ENCODE results near the gene MAD2L1BP. TPM values are rescaled to one million over a fixed set of nuclear protein-coding genes. Genes with fewer than 3 reads are reported as not detected.

Gene MAD2L1BP
- total RNA-seq, 6 experiments from 2014 or later, result 23.6 to 26.7 (median 26.4) TPM

DNA sequence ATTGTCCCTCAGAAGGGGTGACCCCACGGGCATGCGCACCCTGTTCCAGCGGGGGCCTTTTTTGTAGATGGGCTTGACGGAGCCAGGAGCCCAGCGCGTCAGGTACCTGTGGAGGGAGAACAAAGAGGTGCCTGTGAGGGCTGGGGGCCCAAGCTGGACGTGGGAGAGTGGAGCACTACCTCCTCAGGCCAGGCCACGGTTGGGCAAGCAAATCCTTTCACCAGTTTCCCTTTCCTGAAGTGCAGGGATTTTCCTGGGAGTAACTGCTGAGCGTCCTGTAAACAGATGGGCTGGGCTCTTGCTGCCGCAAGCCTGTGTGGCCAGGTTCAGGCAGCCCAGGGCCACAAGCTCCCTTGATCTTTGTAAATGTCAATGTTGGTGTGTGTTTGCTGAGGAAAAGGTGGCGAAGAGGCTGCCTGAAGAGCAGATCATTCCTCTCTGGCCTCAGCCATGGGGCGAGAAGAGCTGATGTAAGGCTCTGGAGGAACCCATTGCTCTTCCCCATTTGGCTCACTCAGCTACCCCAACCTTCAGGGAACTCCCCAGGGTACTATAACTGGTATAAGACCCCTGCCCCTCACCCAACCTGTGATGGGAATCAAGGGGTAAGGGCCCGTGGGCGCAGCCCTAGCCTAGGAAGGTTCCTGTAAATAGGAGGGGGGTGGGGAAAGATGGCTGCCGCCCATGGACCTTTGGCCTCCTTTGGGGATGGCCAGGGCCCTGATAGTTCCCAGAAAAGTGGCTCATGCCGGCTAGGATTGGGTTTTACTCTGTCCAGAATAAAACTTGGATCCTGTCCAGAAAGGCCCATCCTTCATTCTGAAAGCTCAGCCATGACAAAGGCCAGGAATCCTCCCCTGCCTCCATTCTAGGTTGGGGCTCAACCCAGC is 36.4 kb downstream of the MAD2L1BP start:
- peaks cover 21% of the 10 kb centered on the region for H3K4me1 Mint-ChIP-seq (ENCODE audit: low read depth)
- H3K36me3 Mint-ChIP-seq (ENCODE audit: low read depth), result peaks cover 6% of the 10 kb centered on the region; the same call in 1 of the 2 replicates

DNA sequence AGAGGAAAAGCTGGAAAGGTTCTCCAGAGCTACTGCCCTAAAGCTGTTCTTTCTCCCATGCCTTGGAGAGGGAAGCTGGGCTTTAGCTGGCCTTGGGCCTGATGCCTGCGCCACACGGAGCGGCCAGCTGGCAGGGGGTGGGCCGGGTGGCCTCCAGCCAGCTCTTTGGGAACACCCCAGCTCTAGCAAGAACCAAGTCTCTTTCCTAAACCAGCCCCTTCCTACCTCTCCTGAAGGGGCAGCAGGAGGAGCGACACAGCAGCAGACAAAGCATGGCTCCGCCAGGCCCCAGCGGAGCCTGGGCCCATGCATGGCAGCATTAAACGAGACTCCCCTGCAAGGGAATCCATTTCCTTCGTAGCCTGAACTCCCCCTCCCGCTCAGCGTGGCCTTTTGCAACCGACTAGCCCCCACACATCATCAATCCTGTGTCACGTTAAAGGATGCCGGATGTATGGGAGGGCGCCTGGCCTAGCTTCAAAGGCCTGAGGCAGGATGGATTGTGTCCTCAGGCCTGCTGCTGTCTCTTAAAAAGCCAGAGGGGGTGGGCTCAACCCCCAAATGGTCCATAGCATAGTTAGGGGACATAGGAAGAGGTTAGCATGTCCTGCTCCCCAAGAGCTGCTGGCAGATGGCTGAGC is 37.9 kb downstream of the MAD2L1BP start:
- H3K9me3 Mint-ChIP-seq, result no peaks in the 10 kb centered on the region
- H3K27ac Mint-ChIP-seq, result no peak overlapping the region
- no peak overlapping the region for H3K4me3 Mint-ChIP-seq
- no peaks in the 10 kb centered on the region; the same call in 1 of the 2 replicates for H3K27me3 Mint-ChIP-seq (ENCODE audit: insufficient read depth)
- DNase-seq, result no peak
- peaks cover 9% of the 10 kb centered on the region for H3K4me1 Mint-ChIP-seq (ENCODE audit: low read depth)
- peaks cover 10% of the 10 kb centered on the region for H3K36me3 Mint-ChIP-seq (ENCODE audit: low read depth)
- TF ChIP-seq, protein P1, sequence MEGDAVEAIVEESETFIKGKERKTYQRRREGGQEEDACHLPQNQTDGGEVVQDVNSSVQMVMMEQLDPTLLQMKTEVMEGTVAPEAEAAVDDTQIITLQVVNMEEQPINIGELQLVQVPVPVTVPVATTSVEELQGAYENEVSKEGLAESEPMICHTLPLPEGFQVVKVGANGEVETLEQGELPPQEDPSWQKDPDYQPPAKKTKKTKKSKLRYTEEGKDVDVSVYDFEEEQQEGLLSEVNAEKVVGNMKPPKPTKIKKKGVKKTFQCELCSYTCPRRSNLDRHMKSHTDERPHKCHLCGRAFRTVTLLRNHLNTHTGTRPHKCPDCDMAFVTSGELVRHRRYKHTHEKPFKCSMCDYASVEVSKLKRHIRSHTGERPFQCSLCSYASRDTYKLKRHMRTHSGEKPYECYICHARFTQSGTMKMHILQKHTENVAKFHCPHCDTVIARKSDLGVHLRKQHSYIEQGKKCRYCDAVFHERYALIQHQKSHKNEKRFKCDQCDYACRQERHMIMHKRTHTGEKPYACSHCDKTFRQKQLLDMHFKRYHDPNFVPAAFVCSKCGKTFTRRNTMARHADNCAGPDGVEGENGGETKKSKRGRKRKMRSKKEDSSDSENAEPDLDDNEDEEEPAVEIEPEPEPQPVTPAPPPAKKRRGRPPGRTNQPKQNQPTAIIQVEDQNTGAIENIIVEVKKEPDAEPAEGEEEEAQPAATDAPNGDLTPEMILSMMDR (IDR thresholded peaks at IDR 0.05), result no peak

More for the DNA sequence above, 36.4 kb downstream of the MAD2L1BP start:
- no peaks in the 10 kb centered on the region; the same call in 1 of the 2 replicates for H3K27me3 Mint-ChIP-seq (ENCODE audit: insufficient read depth)
- TF ChIP-seq, protein P1 (IDR thresholded peaks at IDR 0.05), result no peak
- H3K9me3 Mint-ChIP-seq, result no peaks in the 10 kb centered on the region
- H3K4me3 Mint-ChIP-seq, result no peak overlapping the region
- no peak for DNase-seq
- H3K27ac Mint-ChIP-seq, result no peak overlapping the region

DNA sequence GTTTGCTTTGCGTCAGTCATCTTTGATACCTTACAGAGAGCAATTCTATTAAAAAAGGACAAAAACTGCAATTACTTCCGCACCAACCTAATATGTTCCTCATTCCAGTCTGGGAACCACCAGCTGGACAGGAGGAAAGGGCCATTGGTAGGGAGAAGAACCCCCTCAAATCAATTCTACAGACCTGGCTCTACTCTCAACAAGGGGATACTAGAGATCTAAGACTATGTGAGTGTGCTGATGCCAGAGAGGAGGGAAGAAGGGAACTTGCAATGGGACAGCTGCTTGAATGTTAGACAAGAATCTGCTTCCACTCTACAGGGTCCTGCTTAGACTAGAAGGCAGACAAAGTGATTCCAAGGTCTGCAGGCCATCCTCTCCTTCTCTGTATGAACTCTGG is 38.7 kb downstream of the MAD2L1BP start:
- Mint-ChIP-seq H3K4me1 (ENCODE audit: low read depth) (peaks cover 2% of the 10 kb centered on the region), H3K36me3 (ENCODE audit: low read depth) (peaks cover 11% of the 10 kb centered on the region), H3K9me3 (no peaks in the 10 kb centered on the region), H3K4me3 (no peak overlapping the region), H3K27ac (no peak overlapping the region), H3K27me3 (ENCODE audit: insufficient read depth) (no peaks in the 10 kb centered on the region; the same call in 1 of the 2 replicates)
- no peak for DNase-seq
- TF ChIP-seq, protein P1 (IDR thresholded peaks at IDR 0.05), result no peak

DNA sequence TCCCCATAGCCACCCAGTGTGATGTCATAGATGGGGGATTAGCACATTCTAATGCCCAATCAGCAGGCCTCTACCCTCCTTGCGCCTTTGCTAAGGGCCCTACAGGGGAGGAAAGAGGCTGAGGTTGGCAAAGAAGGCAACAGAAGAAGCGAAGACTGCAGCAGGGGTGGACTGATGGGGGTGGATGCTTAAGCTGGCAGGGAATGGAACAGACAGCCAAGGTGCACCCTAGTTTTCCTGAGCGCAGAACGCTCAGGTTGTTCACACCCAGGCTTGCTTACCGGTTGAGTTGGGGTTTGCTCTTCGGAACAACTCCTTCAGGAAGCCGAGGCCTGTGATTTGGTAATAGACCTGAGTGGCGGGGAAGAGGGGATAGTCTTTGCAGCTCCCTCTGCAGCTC is 39.3 kb downstream of the MAD2L1BP start:
- Mint-ChIP-seq H3K36me3 (ENCODE audit: low read depth) (peaks cover 11% of the 10 kb centered on the region), H3K4me3 (no peak overlapping the region), H3K27me3 (ENCODE audit: insufficient read depth) (no peaks in the 10 kb centered on the region; the same call in 1 of the 2 replicates), H3K4me1 (ENCODE audit: low read depth) (no peaks in the 10 kb centered on the region), H3K27ac (no peak overlapping the region), H3K9me3 (no peaks in the 10 kb centered on the region)
- TF ChIP-seq, protein P1 (IDR thresholded peaks at IDR 0.05), result no peak
- no peak for DNase-seq

DNA sequence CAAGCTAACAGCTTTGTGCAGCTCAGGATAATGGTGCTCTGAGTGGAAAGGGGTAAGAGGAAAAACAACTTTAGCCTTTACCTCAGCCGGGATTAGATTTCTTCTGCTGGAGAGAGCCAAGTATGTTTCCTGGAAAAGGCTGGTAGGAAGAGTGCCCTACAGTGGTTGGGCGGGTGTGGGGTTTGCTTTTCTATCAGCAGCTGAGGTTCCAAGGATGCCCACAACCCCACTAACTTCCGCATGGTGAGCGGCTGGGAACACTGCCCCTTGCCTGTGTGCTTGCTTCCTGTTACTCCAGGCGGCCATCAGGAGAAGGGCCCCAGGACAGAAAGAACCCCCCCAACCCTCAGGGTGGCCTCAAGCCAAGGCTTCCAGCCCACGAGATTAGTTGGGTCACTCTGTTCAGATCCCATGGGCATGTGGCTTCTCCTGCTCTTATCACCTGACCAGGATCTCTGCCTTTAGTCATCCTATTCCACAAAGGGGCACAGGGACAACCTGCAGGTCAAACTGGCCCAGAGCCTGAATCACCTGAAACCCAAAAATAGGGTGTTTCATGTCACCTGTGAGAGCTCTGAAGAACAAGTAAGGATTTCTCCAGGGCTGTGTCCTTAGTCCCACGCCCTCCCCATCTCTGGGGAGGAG is 41.4 kb downstream of the MAD2L1BP start:
- TF ChIP-seq, protein P1 (IDR thresholded peaks at IDR 0.05), result no peak
- Mint-ChIP-seq H3K4me3 (no peak overlapping the region), H3K27ac (no peak overlapping the region), H3K4me1 (ENCODE audit: low read depth) (no peaks in the 10 kb centered on the region), H3K9me3 (no peaks in the 10 kb centered on the region), H3K27me3 (ENCODE audit: insufficient read depth) (no peaks in the 10 kb centered on the region; the same call in 1 of the 2 replicates), H3K36me3 (ENCODE audit: low read depth) (peaks cover 11% of the 10 kb centered on the region; the same call in 1 of the 2 replicates)
- no peak for DNase-seq

All from HFFc6 (cell line).